SK-N-SH (cell line): ENCODE results near the gene WDR44. TPM values are rescaled to one million over a fixed set of nuclear protein-coding genes. Genes with fewer than 3 reads are reported as not detected.
A peak's percentile ranks its signal among the peaks of the same experiment; 100 is the strongest.

Experiments
- CTCF ChIA-PET: fragments of 300-600, 350-600 bp; formaldehyde crosslinking; extraction: SDS; loops from one replicate; lab custom pipeline; 2021; lab: Yijun Ruan, JAX
- POLR2A ChIA-PET: fragments of 350-600 bp; sonication (Branson Sonifier 250); formaldehyde crosslinking; extraction: SDS; loops from one replicate; lab custom pipeline; 2020; ENCODE audit warnings: antibody characterized with exemption, inconsistent platforms; lab: Yijun Ruan, JAX
- DNase-seq: peaks from one replicate; pipeline ENCODE4 v3.0.0; 2012
- H2AFZ ChIP-seq: fragments of 200-600 bp; sonication (generic); 2 replicates; pipeline ENCODE4 v1.8.1; 2016; ENCODE audit warnings: antibody characterized with exemption, mild to moderate bottlenecking, low read depth
- H3F3A ChIP-seq: fragments of 200-600 bp; sonication (generic); replicated peaks from 2 replicates; pipeline ENCODE3; 2016; ENCODE audit warnings: antibody characterized with exemption, mild to moderate bottlenecking; ENCODE audit not compliant: insufficient read depth
- H3K27ac ChIP-seq, 2 experiments: fragments of 200-500 bp in 1 of 2; fragments of 200-600 bp in 1 of 2; sonication (Bioruptor generic) in 1 of 2; sonication (generic), shearing (Covaris generic) in 1 of 2; 2 replicates each; pipeline versions ENCODE4 v1.5.1 to v1.6.1; 2014 to 2016; ENCODE audit warnings: low read depth in 2 of 2, inconsistent platforms in 1 of 2, low read length in 1 of 2, mild to moderate bottlenecking in 1 of 2, mixed read lengths in 1 of 2
- H3K27me3 ChIP-seq: fragments of 200-600 bp; sonication (generic), shearing (Covaris generic); 2 replicates; pipeline ENCODE4 v1.6.1; 2016; ENCODE audit warnings: mixed run types; ENCODE audit not compliant: insufficient read depth
- H3K36me3 ChIP-seq, 2 experiments: fragments of 200-500 bp in 1 of 2; fragments of 200-600 bp in 1 of 2; sonication (Bioruptor generic) in 1 of 2; sonication (generic) in 1 of 2; replicated peaks in 1 of 2; 2 replicates each; pipeline versions ENCODE3 to v1.5.1; 2014 to 2016; ENCODE audit warnings: low read length in 1 of 2, mild to moderate bottlenecking in 1 of 2; ENCODE audit not compliant: insufficient read depth in 2 of 2, control insufficient read depth in 1 of 2
- H3K4me1 ChIP-seq, 2 experiments: fragments of 200-500 bp in 1 of 2; fragments of 200-600 bp in 1 of 2; sonication (Bioruptor generic) in 1 of 2; sonication (generic), shearing (Covaris generic) in 1 of 2; 2 replicates each; pipeline versions ENCODE4 v1.5.1 to v1.6.1; 2014 to 2016; ENCODE audit warnings: low read depth in 1 of 2, low read length in 1 of 2, mixed run types in 1 of 2; ENCODE audit not compliant: insufficient read depth in 2 of 2, control insufficient read depth in 1 of 2
- H3K4me2 ChIP-seq: fragments of 200-600 bp; sonication (generic), shearing (Covaris generic); 2 replicates; pipeline ENCODE4 v1.6.1; 2017; ENCODE audit warnings: mixed run types
- H3K4me3 ChIP-seq, 2 experiments: fragments of 200-500 bp in 1 of 2; fragments of 200-600 bp in 1 of 2; sonication (Bioruptor generic) in 1 of 2; sonication (generic), shearing (Covaris generic) in 1 of 2; 2 replicates each; pipeline versions ENCODE4 v1.5.1 to v1.8.1; 2014 to 2016; ENCODE audit warnings: low read depth in 2 of 2, inconsistent platforms in 1 of 2, low read length in 1 of 2, mild to moderate bottlenecking in 1 of 2, mixed read lengths in 1 of 2, moderate library complexity in 1 of 2
- H3K79me2 ChIP-seq: fragments of 200-600 bp; sonication (generic); 2 replicates; pipeline ENCODE4 v1.8.1; 2017; ENCODE audit warnings: mild to moderate bottlenecking; ENCODE audit not compliant: insufficient read depth
- H3K9ac ChIP-seq: fragments of 200-600 bp; sonication (generic); 2 replicates; pipeline ENCODE4 v1.6.1; 2017; ENCODE audit warnings: mixed run types
- H3K9me2 ChIP-seq: fragments of 200-600 bp; sonication (generic); 2 replicates; pipeline ENCODE4 v1.6.1; 2017; ENCODE audit warnings: mixed run types
- H3K9me3 ChIP-seq: fragments of 200-600 bp; sonication (generic); 2 replicates; pipeline ENCODE4 v1.6.1; 2017; ENCODE audit warnings: mixed run types, mild to moderate bottlenecking, moderate library complexity
- H4K20me1 ChIP-seq: fragments of 200-600 bp; sonication (generic); 2 replicates; pipeline ENCODE4 v1.6.1; 2017; ENCODE audit warnings: mild to moderate bottlenecking, mixed run types; ENCODE audit not compliant: insufficient read depth
- CHD2 ChIP-seq: fragments of 150-350 bp; IDR thresholded peaks from 2 replicates; pipeline ENCODE4 v1.6.1; 2018; ENCODE audit warnings: low read length; ENCODE audit not compliant: partially characterized antibody
- CTCF ChIP-seq: fragments of 200-600 bp; sonication (generic); IDR thresholded peaks from 2 replicates; pipeline ENCODE4 v1.6.1; 2017; ENCODE audit warnings: antibody characterized with exemption, mild to moderate bottlenecking, moderate library complexity
- ELF1 ChIP-seq: IDR thresholded peaks from 2 replicates; pipeline ENCODE4 v1.4.0; 2012
- FOXJ3 ChIP-seq: sonication (generic); formaldehyde crosslinking; IDR thresholded peaks from 2 replicates; pipeline ENCODE4 v1.5.1; 2020; ENCODE audit warnings: mild to moderate bottlenecking, missing genetic modification reagents
- GABPA ChIP-seq: IDR thresholded peaks from 2 replicates; pipeline ENCODE4 v1.4.0; 2012; ENCODE audit warnings: low read depth, mild to moderate bottlenecking
- MEF2A ChIP-seq: IDR thresholded peaks from 2 replicates; pipeline ENCODE4 v1.4.0; 2012; ENCODE audit warnings: low read depth, borderline replicate concordance
- MXI1 ChIP-seq: IDR thresholded peaks from 2 replicates; pipeline ENCODE4 v1.6.1; 2012; ENCODE audit warnings: mild to moderate bottlenecking, low read depth, low read length, improper control_type of control experiment
- NRF1 ChIP-seq: IDR thresholded peaks from 2 replicates; pipeline ENCODE4 v1.6.1; 2012; ENCODE audit warnings: low read depth, mild to moderate bottlenecking, low read length
- PBX3 ChIP-seq: IDR thresholded peaks from 2 replicates; pipeline ENCODE4; 2012
- POLR2AphosphoS5 ChIP-seq: IDR thresholded peaks from 2 replicates; pipeline ENCODE4 v1.6.1; 2012; ENCODE audit warnings: low read depth, low read length
- RAD21 ChIP-seq: IDR thresholded peaks from 2 replicates; pipeline ENCODE4 v1.6.1; 2012; ENCODE audit warnings: mild to moderate bottlenecking, low read length
- RCOR1 ChIP-seq: fragments of 150-350 bp; IDR thresholded peaks from 2 replicates; pipeline ENCODE4 v1.6.1; 2017; ENCODE audit warnings: antibody characterized with exemption, low read length
- RXRA ChIP-seq: IDR thresholded peaks from 2 replicates; pipeline ENCODE4 v1.4.0; 2012; ENCODE audit warnings: low read depth, mild to moderate bottlenecking, borderline replicate concordance
- TCF12 ChIP-seq: IDR thresholded peaks from 2 replicates; pipeline ENCODE4 v1.4.0; 2012
- USF2 ChIP-seq: fragments of 150-350 bp; IDR thresholded peaks from 2 replicates; pipeline ENCODE4 v1.6.1; 2017; ENCODE audit warnings: antibody characterized with exemption, low read length, low read depth, borderline replicate concordance
- YY1 ChIP-seq: IDR thresholded peaks from 2 replicates; pipeline ENCODE4 v1.4.0; 2012; ENCODE audit warnings: low read depth, mild to moderate bottlenecking
- ZBTB33 ChIP-seq: IDR thresholded peaks from 2 replicates; pipeline ENCODE4 v1.4.0; 2012; ENCODE audit warnings: low read depth, borderline replicate concordance
- WGBS: methylation state at CpG from one replicate; pipeline ENCODE4 v1.1.6; 2017; ENCODE audit warnings: low lambda C conversion rate; 5-methylcytosine and 5-hydroxymethylcytosine counted together
- polyA plus RNA-seq, 3 experiments: library from polyadenylated mRNA; depleted of rRNA; stranded (reverse); fragments of >200 nt; gene quantifications; 2 replicates each; pipeline ENCODE4 v1.2.3, GENCODE V29; 2012
- TF ChIP-seq, protein P1 (sequence below): IDR thresholded peaks from 2 replicates; pipeline ENCODE4 v1.4.0; 2012; ENCODE audit warnings: low read depth
- TF ChIP-seq, protein P2 (sequence below): IDR thresholded peaks from 2 replicates; pipeline ENCODE4 v1.6.1; 2012; ENCODE audit warnings: mild to moderate bottlenecking, low read depth, low read length, moderate library complexity

WDR44 gene
- polyA plus RNA-seq (2012; rRNA removed) = 5.3 and 8.2 TPM in 2 replicates
- 7.7 and 9.4 TPM in 2 replicates for polyA plus RNA-seq (2012; cell fraction: cytosol; rRNA removed)
- polyA plus RNA-seq (2012; cell fraction: nucleus; rRNA removed) = 3.5 and 8.4 TPM in 2 replicates

DNA sequence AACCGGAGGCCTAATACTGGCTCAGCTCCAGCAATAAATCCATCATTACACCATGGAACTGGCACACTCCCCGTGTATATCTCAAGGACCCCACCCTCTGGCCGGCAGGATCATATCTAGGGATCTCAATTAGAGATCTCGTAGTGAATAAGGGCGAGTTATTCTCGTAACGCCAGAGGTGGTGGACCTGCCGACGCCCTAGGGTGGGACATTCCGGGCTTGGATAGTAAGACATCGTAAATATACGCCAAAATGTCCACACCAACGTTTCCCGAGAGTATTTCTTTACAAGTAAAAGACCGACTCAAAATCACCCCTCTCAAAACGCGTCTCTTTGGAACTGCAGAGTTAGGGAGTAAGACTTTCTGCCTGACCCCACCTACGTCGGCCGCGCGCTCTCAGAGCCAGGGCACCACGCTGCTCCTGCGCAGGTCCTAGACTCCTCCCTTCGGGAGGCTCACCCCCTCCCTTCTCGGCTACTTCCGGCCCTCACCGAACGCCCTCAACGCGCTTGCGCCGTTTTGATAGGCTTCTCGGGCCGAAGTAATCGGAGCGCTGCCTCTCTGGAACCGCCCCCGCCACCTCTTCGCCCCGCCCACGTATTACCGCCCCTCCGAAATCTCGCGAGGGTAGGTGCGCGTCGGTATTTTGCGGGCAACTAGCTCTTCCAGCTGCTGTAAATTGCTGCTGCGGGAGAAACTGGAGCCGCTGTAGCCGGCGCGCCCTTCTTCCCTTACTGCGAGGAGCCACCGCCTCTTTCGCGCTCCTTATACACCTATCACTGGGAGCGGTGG, at the start of gene WDR44:
Gene WDR44 (plus strand): TSS at position 643 of the 794 bp plus-strand sequence. CDS start 398 bp downstream, outside the sequence.
- H3K9ac ChIP-seq = peak within 1 kb of the TSS; percentile 88
- H4K20me1 ChIP-seq = peaks cover 32% of the 10 kb centered on the region
- peaks cover 7% of the 10 kb centered on the region for H3F3A ChIP-seq
- H3K27me3 ChIP-seq = no peaks in the 10 kb centered on the region
- POLR2A ChIA-PET = no interaction called here
- 28% methylated on average over 58 of the region's 60 CpGs for WGBS
- no peaks in the 10 kb centered on the region for H3K36me3 ChIP-seq
- CTCF ChIA-PET = interaction anchor here (0.6 to 1.4 kb wide), 2 partner anchors 13 to 663 kb away, joined by 3 read pairs; no protein-coding TSS in a partner anchor
- peaks cover 0 to 3% of the 10 kb centered on the region in 2 experiments; a peak in 2 of 4 replicates for H3K4me1 ChIP-seq
- peak within 1 kb of the TSS; percentile 70 for H3K4me2 ChIP-seq
- H3K79me2 ChIP-seq = peaks cover 43% of the 10 kb centered on the region
- H3K9me3 ChIP-seq = no peaks in the 10 kb centered on the region
- H3K27ac ChIP-seq = peak within 1 kb of the TSS; percentile 87 to 88
- H2AFZ ChIP-seq = peak within 1 kb of the TSS; percentile 69
- TF ChIP-seq MXI1 (peak; percentile 35; the same call in 1 of the 2 replicates), TCF12 (no peak), USF2 (no peak), RAD21 (no peak), POLR2AphosphoS5 (peak; percentile 69), CHD2 (peak; percentile 98), ZBTB33 (peak; percentile 95), FOXJ3 (CRISPR knock-in tag) (no peak), RXRA (no peak), MEF2A (no peak), CTCF (no peak), NRF1 (peak; percentile 85), RCOR1 (no peak), GABPA (peak; percentile 35; the same call in 1 of the 2 replicates), ELF1 (peak; percentile 34; the same call in 1 of the 2 replicates), PBX3 (peak; percentile 55), YY1 (no peak)
- TF ChIP-seq, protein P1, sequence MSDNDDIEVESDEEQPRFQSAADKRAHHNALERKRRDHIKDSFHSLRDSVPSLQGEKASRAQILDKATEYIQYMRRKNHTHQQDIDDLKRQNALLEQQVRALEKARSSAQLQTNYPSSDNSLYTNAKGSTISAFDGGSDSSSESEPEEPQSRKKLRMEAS = no peak
- TF ChIP-seq, protein P2, sequence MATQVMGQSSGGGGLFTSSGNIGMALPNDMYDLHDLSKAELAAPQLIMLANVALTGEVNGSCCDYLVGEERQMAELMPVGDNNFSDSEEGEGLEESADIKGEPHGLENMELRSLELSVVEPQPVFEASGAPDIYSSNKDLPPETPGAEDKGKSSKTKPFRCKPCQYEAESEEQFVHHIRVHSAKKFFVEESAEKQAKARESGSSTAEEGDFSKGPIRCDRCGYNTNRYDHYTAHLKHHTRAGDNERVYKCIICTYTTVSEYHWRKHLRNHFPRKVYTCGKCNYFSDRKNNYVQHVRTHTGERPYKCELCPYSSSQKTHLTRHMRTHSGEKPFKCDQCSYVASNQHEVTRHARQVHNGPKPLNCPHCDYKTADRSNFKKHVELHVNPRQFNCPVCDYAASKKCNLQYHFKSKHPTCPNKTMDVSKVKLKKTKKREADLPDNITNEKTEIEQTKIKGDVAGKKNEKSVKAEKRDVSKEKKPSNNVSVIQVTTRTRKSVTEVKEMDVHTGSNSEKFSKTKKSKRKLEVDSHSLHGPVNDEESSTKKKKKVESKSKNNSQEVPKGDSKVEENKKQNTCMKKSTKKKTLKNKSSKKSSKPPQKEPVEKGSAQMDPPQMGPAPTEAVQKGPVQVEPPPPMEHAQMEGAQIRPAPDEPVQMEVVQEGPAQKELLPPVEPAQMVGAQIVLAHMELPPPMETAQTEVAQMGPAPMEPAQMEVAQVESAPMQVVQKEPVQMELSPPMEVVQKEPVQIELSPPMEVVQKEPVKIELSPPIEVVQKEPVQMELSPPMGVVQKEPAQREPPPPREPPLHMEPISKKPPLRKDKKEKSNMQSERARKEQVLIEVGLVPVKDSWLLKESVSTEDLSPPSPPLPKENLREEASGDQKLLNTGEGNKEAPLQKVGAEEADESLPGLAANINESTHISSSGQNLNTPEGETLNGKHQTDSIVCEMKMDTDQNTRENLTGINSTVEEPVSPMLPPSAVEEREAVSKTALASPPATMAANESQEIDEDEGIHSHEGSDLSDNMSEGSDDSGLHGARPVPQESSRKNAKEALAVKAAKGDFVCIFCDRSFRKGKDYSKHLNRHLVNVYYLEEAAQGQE = no peak
- TF ChIP-seq, all 33 proteins: peak for 8
- DNase-seq = peak; percentile 88
- H3K9me2 ChIP-seq = no peaks in the 10 kb centered on the region
- H3K4me3 ChIP-seq = peak within 1 kb of the TSS; percentile 72 to 81
